CD4-positive, alpha-beta memory T cell (primary cell): ENCODE data around the gene OCRL. TPM values are rescaled to one million over a fixed set of nuclear protein-coding genes. Genes with fewer than 3 reads are reported as not detected.

Experiments used
- CTCF ChIA-PET: fragments of 350-600 bp; sonication (Branson Sonifier 250); formaldehyde crosslinking; loops from one replicate; lab custom pipeline; 2021; ENCODE audit warnings: inconsistent platforms; ENCODE audit not compliant: partially characterized antibody; lab: Charles Lee
- POLR2A ChIA-PET: fragments of 350-600 bp; sonication (Branson Sonifier 250); formaldehyde crosslinking; loops from one replicate; lab custom pipeline; 2021; ENCODE audit not compliant: partially characterized antibody; lab: Charles Lee
- DNase-seq, 5 donors: peaks; one replicate each; pipeline versions ENCODE4 v3.0.0 to v3.0.0-alpha.2; 2020 to 2022; ENCODE audit warnings: mixed read lengths in 1 of 5
- H3K27ac ChIP-seq: one replicate; pipeline ENCODE4 v1.7.0; 2013; ENCODE audit warnings: low read depth, low read length
- H3K27me3 ChIP-seq: 2 replicates; pipeline ENCODE4 v1.7.0; 2013; ENCODE audit warnings: mild to moderate bottlenecking, low read length, moderate library complexity; ENCODE audit not compliant: insufficient read depth
- H3K36me3 ChIP-seq: 2 replicates; pipeline ENCODE4 v1.7.0; 2013; ENCODE audit warnings: mild to moderate bottlenecking, low read length, moderate library complexity; ENCODE audit not compliant: insufficient read depth
- H3K4me1 ChIP-seq: 2 replicates; pipeline ENCODE4 v1.7.0; 2013; ENCODE audit warnings: mild to moderate bottlenecking, low read length, moderate library complexity; ENCODE audit not compliant: insufficient read depth
- H3K4me3 ChIP-seq, 2 donors: one replicate each; pipeline ENCODE4 v1.7.0; 2013; ENCODE audit warnings: low read length in 2 of 2, mild to moderate bottlenecking in 1 of 2
- H3K9me3 ChIP-seq, 2 donors: one replicate each; pipeline ENCODE4 v1.7.0; 2013; ENCODE audit warnings: low read length in 2 of 2, control low read depth in 1 of 2; ENCODE audit not compliant: control insufficient read depth in 1 of 2
- H3K27ac Mint-ChIP-seq, 7 donors: one replicate each; pipeline ENCODE4 v1.8.0; 2020 to 2021; ENCODE audit warnings: mixed read lengths in 7 of 7, mild to moderate bottlenecking in 6 of 7, inconsistent platforms in 3 of 7, moderate library complexity in 3 of 7
- H3K27me3 Mint-ChIP-seq, 2 donors: one replicate each; pipeline ENCODE4 v1.8.0; 2020 to 2021; ENCODE audit warnings: mixed read lengths in 2 of 2
- H3K36me3 Mint-ChIP-seq, 2 donors: one replicate each; pipeline ENCODE4 v1.8.0; 2020 to 2021; ENCODE audit warnings: mixed read lengths in 2 of 2, inconsistent platforms in 1 of 2, mild to moderate bottlenecking in 1 of 2
- H3K4me1 Mint-ChIP-seq, 4 donors: one replicate each; pipeline ENCODE4 v1.8.0; 2020 to 2021; ENCODE audit warnings: mixed read lengths in 4 of 4, mild to moderate bottlenecking in 1 of 4
- H3K4me3 Mint-ChIP-seq, 8 donors: one replicate each; pipeline ENCODE4 v1.8.0; 2020 to 2021; ENCODE audit warnings: mixed read lengths in 8 of 8, mild to moderate bottlenecking in 7 of 8, moderate library complexity in 6 of 8, inconsistent platforms in 3 of 8
- H3K9me3 Mint-ChIP-seq, 8 donors: one replicate each; pipeline ENCODE4 v1.8.0; 2020 to 2021; ENCODE audit warnings: mixed read lengths in 8 of 8, mild to moderate bottlenecking in 5 of 8, inconsistent platforms in 3 of 8, moderate library complexity in 1 of 8
- intact Hi-C: fragments of 100-400 bp; cut with micrococcal nuclease; formaldehyde crosslinking; loops from one replicate; pipeline ENCODE4 v1.15.1; 2023
- polyA plus RNA-seq, 2 donors: library from polyadenylated mRNA; unstranded; fragments of 300-500 nt; fragmentation: Illumina TruSeq; gene quantifications; one replicate each; pipeline ENCODE4 v1.2.3, GENCODE V29; 2021
- total RNA-seq, 2 experiments: library from RNA; stranded (reverse); gene quantifications; one replicate each; pipeline ENCODE4 v1.2.3, GENCODE V29; 2021

The OCRL gene
- total and polyA plus RNA-seq, 4 experiments from 2014 or later, result 0.99 to 2.4 (median 2.0) TPM; not detected in 1

GRCh38 chrX:129510331-129510730 is 29.7 kb upstream of the OCRL start:
- H3K27ac ChIP-seq, result no peak overlapping the region
- no peaks in the 10 kb centered on the region for H3K27me3 ChIP-seq
- intact Hi-C loops, result no loop called here
- H3K27ac Mint-ChIP-seq, result no peak overlapping the region
- no peaks in the 10 kb centered on the region for H3K4me1 Mint-ChIP-seq
- no peaks in the 10 kb centered on the region for H3K9me3 ChIP-seq
- H3K36me3 Mint-ChIP-seq, result no peaks in the 10 kb centered on the region
- H3K4me3 ChIP-seq, result no peak overlapping the region
- no peaks in the 10 kb centered on the region for H3K4me1 ChIP-seq
- POLR2A ChIA-PET, result no interaction called here
- DNase-seq, result no peak
- H3K36me3 ChIP-seq, result no peaks in the 10 kb centered on the region
- CTCF ChIA-PET, result no interaction called here
- peaks cover 6 to 7% of the 10 kb centered on the region in 2 donors for H3K27me3 Mint-ChIP-seq
- no peaks in the 10 kb centered on the region for H3K9me3 Mint-ChIP-seq
- H3K4me3 Mint-ChIP-seq, result no peak overlapping the region

DNA sequence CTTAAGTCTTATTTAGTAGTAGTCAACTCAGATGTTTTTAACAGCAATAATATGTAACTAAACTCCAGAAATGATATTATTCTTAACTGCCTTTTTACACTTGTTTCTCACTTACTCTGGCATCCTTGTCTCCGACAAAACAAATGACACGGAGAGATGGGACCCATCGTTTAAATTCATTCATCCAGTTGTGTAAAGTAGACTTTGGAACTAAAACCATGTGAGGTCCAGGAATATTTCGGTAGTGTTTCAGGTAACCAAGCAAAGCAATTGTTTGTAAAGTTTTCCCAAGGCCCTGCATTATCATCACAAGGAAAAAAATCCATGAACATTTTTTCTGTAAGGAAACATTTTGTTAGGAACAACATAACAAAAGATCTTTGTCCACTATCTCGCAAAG is 28.4 kb upstream of the OCRL start:
- Mint-ChIP-seq H3K27ac (no peak overlapping the region), H3K9me3 (no peaks in the 10 kb centered on the region), H3K4me3 (no peak overlapping the region), H3K4me1 (no peaks in the 10 kb centered on the region), H3K36me3 (no peaks in the 10 kb centered on the region), H3K27me3 (peaks cover 7% of the 10 kb centered on the region in 2 donors)
- no peaks in the 10 kb centered on the region for H3K9me3 ChIP-seq
- ChIA-PET CTCF (no interaction called here), POLR2A (no interaction called here)
- no peaks in the 10 kb centered on the region for H3K36me3 ChIP-seq
- H3K27me3 ChIP-seq, result no peaks in the 10 kb centered on the region
- H3K4me1 ChIP-seq, result no peaks in the 10 kb centered on the region
- DNase-seq, result no peak
- H3K27ac ChIP-seq, result no peak overlapping the region
- intact Hi-C loops, result no loop called here
- no peak overlapping the region for H3K4me3 ChIP-seq

DNA sequence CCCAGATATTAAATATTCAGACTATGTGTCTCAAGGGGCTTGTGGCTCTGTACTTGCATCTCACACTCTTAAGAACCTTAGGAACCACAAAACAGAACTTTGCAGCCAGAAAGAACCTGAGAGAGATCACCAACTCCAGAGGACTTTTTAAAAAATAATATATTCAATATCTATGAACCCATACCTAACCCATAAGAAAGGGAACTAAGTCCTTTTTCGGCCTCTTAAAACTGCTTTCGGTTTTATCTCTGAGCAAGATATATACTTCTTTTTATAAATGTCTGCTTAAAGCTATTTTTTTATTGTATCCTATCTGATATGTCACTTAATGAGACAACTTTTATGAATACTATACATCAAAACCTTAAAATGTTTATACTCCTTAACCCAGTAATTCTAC is 27.6 kb upstream of the OCRL start:
- H3K9me3 ChIP-seq, result no peaks in the 10 kb centered on the region
- Mint-ChIP-seq H3K36me3 (no peaks in the 10 kb centered on the region), H3K4me1 (no peaks in the 10 kb centered on the region), H3K27ac (no peak overlapping the region), H3K4me3 (no peak overlapping the region), H3K27me3 (peaks cover 7% of the 10 kb centered on the region in 2 donors), H3K9me3 (no peaks in the 10 kb centered on the region)
- no peaks in the 10 kb centered on the region for H3K36me3 ChIP-seq
- intact Hi-C loops, result no loop called here
- POLR2A ChIA-PET, result no interaction called here
- H3K27me3 ChIP-seq, result no peaks in the 10 kb centered on the region
- no peak overlapping the region for H3K27ac ChIP-seq
- CTCF ChIA-PET, result no interaction called here
- no peak for DNase-seq
- H3K4me3 ChIP-seq, result no peak overlapping the region
- H3K4me1 ChIP-seq, result no peaks in the 10 kb centered on the region

DNA sequence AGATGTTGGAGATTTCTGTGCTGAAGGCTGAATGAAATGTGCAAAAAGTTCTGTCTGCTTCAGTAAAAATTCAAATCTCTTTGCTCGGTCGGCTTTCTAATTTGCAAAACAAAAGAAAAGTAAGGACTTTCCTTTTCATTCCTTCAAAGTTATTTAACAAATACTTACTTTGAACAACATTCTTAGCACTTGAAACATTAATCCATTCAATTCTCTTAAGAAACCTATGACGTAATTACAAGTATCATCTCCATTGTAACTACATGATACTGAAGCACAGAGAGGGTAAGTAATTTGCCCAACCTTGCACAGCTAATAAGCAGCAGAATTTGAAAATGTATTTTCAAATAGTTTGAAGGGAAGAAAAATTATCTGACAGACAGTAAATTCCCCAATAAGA is 23.7 kb upstream of the OCRL start:
- intact Hi-C loops, result no loop called here
- Histone ChIP-seq H3K4me1 (no peaks in the 10 kb centered on the region), H3K27ac (no peak overlapping the region), H3K27me3 (no peaks in the 10 kb centered on the region), H3K4me3 (no peak overlapping the region), H3K36me3 (no peaks in the 10 kb centered on the region), H3K9me3 (no peaks in the 10 kb centered on the region)
- DNase-seq, result no peak
- Mint-ChIP-seq H3K4me1 (no peaks in the 10 kb centered on the region), H3K36me3 (no peaks in the 10 kb centered on the region), H3K27ac (no peak overlapping the region), H3K27me3 (peaks cover 7% of the 10 kb centered on the region in 2 donors), H3K9me3 (no peaks in the 10 kb centered on the region), H3K4me3 (no peak overlapping the region)
- POLR2A ChIA-PET, result no interaction called here
- CTCF ChIA-PET, result no interaction called here

DNA sequence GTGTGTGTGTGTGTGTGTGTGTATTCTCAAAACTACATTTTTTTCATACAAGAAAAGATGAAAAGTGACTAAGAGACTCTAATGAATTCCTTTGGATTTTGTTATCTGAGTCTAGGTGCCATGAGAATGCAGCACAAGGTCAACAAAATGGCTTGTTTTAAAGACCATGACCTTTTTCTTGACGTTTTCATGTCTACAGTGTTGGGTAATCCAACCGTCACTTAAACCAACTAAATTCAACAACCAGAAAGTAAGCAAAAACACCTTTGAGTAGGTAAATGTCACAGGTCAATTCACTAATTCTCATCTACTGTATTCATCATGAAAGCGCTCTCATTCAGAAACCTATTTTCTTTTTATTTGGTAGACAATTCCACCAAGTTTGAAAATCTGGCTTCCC is 19.9 kb upstream of the OCRL start:
- DNase-seq, result no peak
- CTCF ChIA-PET, result no interaction called here
- intact Hi-C loops, result no loop called here
- Histone ChIP-seq H3K36me3 (no peaks in the 10 kb centered on the region), H3K27me3 (no peaks in the 10 kb centered on the region), H3K27ac (no peak overlapping the region), H3K9me3 (no peaks in the 10 kb centered on the region), H3K4me3 (no peak overlapping the region), H3K4me1 (peaks cover 7% of the 10 kb centered on the region)
- H3K27me3 Mint-ChIP-seq, result peaks cover 1 to 2% of the 10 kb centered on the region in 2 donors
- POLR2A ChIA-PET, result no interaction called here
- H3K4me1 Mint-ChIP-seq, result peaks cover 0 to 6% (median 1%) of the 10 kb centered on the region in 4 donors
- H3K4me3 Mint-ChIP-seq, result no peak overlapping the region
- H3K9me3 Mint-ChIP-seq, result no peaks in the 10 kb centered on the region
- H3K36me3 Mint-ChIP-seq, result peaks cover 0 to 2% of the 10 kb centered on the region in 2 donors
- H3K27ac Mint-ChIP-seq, result no peak overlapping the region

GRCh38 chrX:129522184-129523078 is 17.6 kb upstream of the OCRL start:
- intact Hi-C loops, result loop anchor here (2.0 kb wide), 1 partner anchor 18 kb away; the partner anchor contains the start of gene OCRL
- H3K4me1 ChIP-seq, result peaks cover 7% of the 10 kb centered on the region
- H3K27me3 Mint-ChIP-seq, result peaks cover 0 to 2% of the 10 kb centered on the region in 2 donors
- no peaks in the 10 kb centered on the region for H3K27me3 ChIP-seq
- no peaks in the 10 kb centered on the region for H3K36me3 ChIP-seq
- no peak overlapping the region for H3K27ac ChIP-seq
- peaks cover 0 to 6% (median 1%) of the 10 kb centered on the region in 4 donors for H3K4me1 Mint-ChIP-seq
- H3K27ac Mint-ChIP-seq, result peak overlapping the region in 3 of 7 donors; percentile 67 to 74 (median 68)
- no peaks in the 10 kb centered on the region for H3K9me3 ChIP-seq
- ChIA-PET CTCF (no interaction called here), POLR2A (no interaction called here)
- peak overlapping the region in 1 of 2 donors; percentile 41 for H3K4me3 ChIP-seq
- H3K9me3 Mint-ChIP-seq, result no peaks in the 10 kb centered on the region
- peak overlapping the region; percentile 82 to 89 (median 86) for H3K4me3 Mint-ChIP-seq
- H3K36me3 Mint-ChIP-seq, result peaks cover 0 to 2% of the 10 kb centered on the region in 2 donors
- no peak for DNase-seq

GRCh38 chrX:129523079-129523911 is 16.8 kb upstream of the OCRL start, which contains the start of gene SMARCA1:
Gene SMARCA1, minus strand, starts transcription at chrX:129523490. Its CDS starts 120 bp downstream, at chrX:129523370.
- H3K27ac ChIP-seq, result no peak within 1 kb of the TSS
- peak within 1 kb of the TSS in 1 of 2 donors; percentile 41 for H3K4me3 ChIP-seq
- peaks cover 7% of the 10 kb centered on the region for H3K4me1 ChIP-seq
- H3K4me1 Mint-ChIP-seq, result peaks cover 0 to 6% (median 1%) of the 10 kb centered on the region in 4 donors
- no peaks in the 10 kb centered on the region for H3K36me3 ChIP-seq
- no peak for DNase-seq
- H3K9me3 ChIP-seq, result no peaks in the 10 kb centered on the region
- peaks cover 0 to 2% of the 10 kb centered on the region in 2 donors for H3K27me3 Mint-ChIP-seq
- intact Hi-C loops, result loop anchor here (2.0 kb wide), 1 partner anchor 18 kb away; the partner anchor contains the start of gene OCRL
- no peaks in the 10 kb centered on the region for H3K27me3 ChIP-seq
- POLR2A ChIA-PET, result no interaction called here
- H3K9me3 Mint-ChIP-seq, result no peaks in the 10 kb centered on the region
- H3K36me3 Mint-ChIP-seq, result peaks cover 0 to 2% of the 10 kb centered on the region in 2 donors
- H3K27ac Mint-ChIP-seq, result peak within 1 kb of the TSS in 3 of 7 donors; percentile 70 to 83 (median 74)
- H3K4me3 Mint-ChIP-seq, result peak within 1 kb of the TSS; percentile 82 to 89 (median 86)
- CTCF ChIA-PET, result no interaction called here
